ENCODE results near the gene MRC1. TPM values are rescaled to one million over a fixed set of nuclear protein-coding genes. Genes with fewer than 3 reads are reported as not detected.

Gene MRC1
- total and polyA plus RNA-seq, 9 of the 15 experiments (the other 6 are each of a cell fraction or from before 2014, with no cell fraction given): 0.01 to 0.20 (median 0.03) TPM; not detected in 5

- TF ChIP-seq ZBTB40 (IDR thresholded peaks at IDR 0.05) (no peak), ZBTB40 (CRISPR knock-in tag; IDR thresholded peaks at IDR 0.05) (no peak), TAL1 (IDR thresholded peaks at IDR 0.05) (no peak), FOSL1 (tag; conservative IDR thresholded peaks at IDR 0.05) (peak; percentile 38; the same call in 1 of the 2 replicates), ZNF79 (CRISPR knock-in tag; IDR thresholded peaks at IDR 0.05; ENCODE audit: low read depth) (no peak), PHF8 (IDR thresholded peaks at IDR 0.05; ENCODE audit: borderline replicate concordance, low read length) (no peak), ZFP30 (CRISPR knock-in tag; IDR thresholded peaks at IDR 0.05; ENCODE audit: borderline replicate concordance) (no peak), CREB1 (IDR thresholded peaks at IDR 0.05) (no peak), CREB1 (CRISPR knock-in tag; IDR thresholded peaks at IDR 0.05) (no peak), SMARCB1 (IDR thresholded peaks at IDR 0.05; ENCODE audit: insufficient read length, low read depth) (no peak), RBM17 (IDR thresholded peaks at IDR 0.05; ENCODE audit: borderline replicate concordance, low read depth, low read length) (no peak), ZNF217 (CRISPR knock-in tag; IDR thresholded peaks at IDR 0.05) (no peak), ATF7 (IDR thresholded peaks at IDR 0.05) (0 out of 2 replicates have a peak, but pooled peaks have one; percentile 36), MCM7 (IDR thresholded peaks at IDR 0.05) (no peak), ZNF668 (CRISPR knock-in tag; IDR thresholded peaks at IDR 0.05) (no peak), NCOR1 (IDR thresholded peaks at IDR 0.05) (no peak), JUNB (CRISPR knock-in tag; conservative IDR thresholded peaks at IDR 0.05) (no peak)
- TF ChIP-seq, protein P1, sequence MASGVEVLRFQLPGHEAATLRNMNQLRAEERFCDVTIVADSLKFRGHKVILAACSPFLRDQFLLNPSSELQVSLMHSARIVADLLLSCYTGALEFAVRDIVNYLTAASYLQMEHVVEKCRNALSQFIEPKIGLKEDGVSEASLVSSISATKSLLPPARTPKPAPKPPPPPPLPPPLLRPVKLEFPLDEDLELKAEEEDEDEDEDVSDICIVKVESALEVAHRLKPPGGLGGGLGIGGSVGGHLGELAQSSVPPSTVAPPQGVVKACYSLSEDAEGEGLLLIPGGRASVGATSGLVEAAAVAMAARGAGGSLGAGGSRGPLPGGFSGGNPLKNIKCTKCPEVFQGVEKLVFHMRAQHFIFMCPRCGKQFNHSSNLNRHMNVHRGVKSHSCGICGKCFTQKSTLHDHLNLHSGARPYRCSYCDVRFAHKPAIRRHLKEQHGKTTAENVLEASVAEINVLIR (CRISPR knock-in tag; IDR thresholded peaks at IDR 0.05): no peak
- TF ChIP-seq, protein P2, sequence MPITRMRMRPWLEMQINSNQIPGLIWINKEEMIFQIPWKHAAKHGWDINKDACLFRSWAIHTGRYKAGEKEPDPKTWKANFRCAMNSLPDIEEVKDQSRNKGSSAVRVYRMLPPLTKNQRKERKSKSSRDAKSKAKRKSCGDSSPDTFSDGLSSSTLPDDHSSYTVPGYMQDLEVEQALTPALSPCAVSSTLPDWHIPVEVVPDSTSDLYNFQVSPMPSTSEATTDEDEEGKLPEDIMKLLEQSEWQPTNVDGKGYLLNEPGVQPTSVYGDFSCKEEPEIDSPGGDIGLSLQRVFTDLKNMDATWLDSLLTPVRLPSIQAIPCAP (CRISPR knock-in tag; IDR thresholded peaks at IDR 0.05; ENCODE audit: borderline replicate concordance): no peak
Measured at GRCh38 chr10:17951868-17952371, 142.8 kb downstream of the MRC1 start, which contains the start of gene SLC39A12 (continued).

All from K562 (cell line).